ENCODE data around the gene SMARCAL1.

The SMARCAL1 gene

DNA sequence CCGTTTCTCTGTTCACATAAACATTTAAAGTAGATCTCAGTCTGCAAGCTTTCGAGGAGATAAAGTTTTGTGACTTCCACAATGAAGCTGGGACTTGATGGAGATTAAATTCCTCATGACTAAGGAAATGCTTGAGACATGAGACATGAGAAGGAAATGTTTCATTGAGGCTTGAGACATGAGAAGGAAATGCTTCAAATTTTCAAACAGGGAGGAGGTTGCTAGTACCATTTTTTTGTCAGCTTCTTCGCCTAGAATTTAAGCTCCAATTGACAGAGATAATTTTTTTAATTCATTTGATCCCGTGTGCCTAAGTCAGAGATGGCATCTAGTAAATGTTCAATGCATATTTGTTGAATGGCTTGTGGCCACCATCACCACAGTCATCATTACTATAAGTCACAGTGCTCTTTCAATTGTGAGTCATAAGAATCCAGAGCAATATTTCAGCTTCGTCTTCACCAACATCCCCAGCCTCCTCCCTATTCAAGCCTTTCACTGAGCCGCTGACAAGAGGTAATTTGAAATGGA is 39.5 kb upstream of the SMARCAL1 start:
- TF ChIP-seq, protein P1, sequence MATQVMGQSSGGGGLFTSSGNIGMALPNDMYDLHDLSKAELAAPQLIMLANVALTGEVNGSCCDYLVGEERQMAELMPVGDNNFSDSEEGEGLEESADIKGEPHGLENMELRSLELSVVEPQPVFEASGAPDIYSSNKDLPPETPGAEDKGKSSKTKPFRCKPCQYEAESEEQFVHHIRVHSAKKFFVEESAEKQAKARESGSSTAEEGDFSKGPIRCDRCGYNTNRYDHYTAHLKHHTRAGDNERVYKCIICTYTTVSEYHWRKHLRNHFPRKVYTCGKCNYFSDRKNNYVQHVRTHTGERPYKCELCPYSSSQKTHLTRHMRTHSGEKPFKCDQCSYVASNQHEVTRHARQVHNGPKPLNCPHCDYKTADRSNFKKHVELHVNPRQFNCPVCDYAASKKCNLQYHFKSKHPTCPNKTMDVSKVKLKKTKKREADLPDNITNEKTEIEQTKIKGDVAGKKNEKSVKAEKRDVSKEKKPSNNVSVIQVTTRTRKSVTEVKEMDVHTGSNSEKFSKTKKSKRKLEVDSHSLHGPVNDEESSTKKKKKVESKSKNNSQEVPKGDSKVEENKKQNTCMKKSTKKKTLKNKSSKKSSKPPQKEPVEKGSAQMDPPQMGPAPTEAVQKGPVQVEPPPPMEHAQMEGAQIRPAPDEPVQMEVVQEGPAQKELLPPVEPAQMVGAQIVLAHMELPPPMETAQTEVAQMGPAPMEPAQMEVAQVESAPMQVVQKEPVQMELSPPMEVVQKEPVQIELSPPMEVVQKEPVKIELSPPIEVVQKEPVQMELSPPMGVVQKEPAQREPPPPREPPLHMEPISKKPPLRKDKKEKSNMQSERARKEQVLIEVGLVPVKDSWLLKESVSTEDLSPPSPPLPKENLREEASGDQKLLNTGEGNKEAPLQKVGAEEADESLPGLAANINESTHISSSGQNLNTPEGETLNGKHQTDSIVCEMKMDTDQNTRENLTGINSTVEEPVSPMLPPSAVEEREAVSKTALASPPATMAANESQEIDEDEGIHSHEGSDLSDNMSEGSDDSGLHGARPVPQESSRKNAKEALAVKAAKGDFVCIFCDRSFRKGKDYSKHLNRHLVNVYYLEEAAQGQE (IDR thresholded peaks at IDR 0.05; ENCODE audit: low read depth) = no peak
- no peak for TF ChIP-seq EGR1 (IDR thresholded peaks at IDR 0.05)
- no peak for TF ChIP-seq TEAD4 (IDR thresholded peaks at IDR 0.05)
- TF ChIP-seq TCF12 (IDR thresholded peaks at IDR 0.05; ENCODE audit: low read depth) = no peak
- TF ChIP-seq, protein P2, sequence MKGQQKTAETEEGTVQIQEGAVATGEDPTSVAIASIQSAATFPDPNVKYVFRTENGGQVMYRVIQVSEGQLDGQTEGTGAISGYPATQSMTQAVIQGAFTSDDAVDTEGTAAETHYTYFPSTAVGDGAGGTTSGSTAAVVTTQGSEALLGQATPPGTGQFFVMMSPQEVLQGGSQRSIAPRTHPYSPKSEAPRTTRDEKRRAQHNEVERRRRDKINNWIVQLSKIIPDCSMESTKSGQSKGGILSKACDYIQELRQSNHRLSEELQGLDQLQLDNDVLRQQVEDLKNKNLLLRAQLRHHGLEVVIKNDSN (IDR thresholded peaks at IDR 0.05) = no peak
- TF ChIP-seq ZBTB7A (IDR thresholded peaks at IDR 0.05; ENCODE audit: low read depth) = no peak
- no peak for TF ChIP-seq FOXM1 (IDR thresholded peaks at IDR 0.05; ENCODE audit: borderline replicate concordance, low read depth)
- no peak for TF ChIP-seq CREB1 (IDR thresholded peaks at IDR 0.05; ENCODE audit: low read depth)
- TF ChIP-seq, protein P3, sequence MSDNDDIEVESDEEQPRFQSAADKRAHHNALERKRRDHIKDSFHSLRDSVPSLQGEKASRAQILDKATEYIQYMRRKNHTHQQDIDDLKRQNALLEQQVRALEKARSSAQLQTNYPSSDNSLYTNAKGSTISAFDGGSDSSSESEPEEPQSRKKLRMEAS (IDR thresholded peaks at IDR 0.05) = no peak
- TF ChIP-seq EP300 (IDR thresholded peaks at IDR 0.05; ENCODE audit: borderline replicate concordance) = no peak
- TF ChIP-seq CEBPB (IDR thresholded peaks at IDR 0.05) = no peak
- no peak for TF ChIP-seq NFIC (IDR thresholded peaks at IDR 0.05)
- TF ChIP-seq YY1 (IDR thresholded peaks at IDR 0.05; ENCODE audit: low read depth) = no peak
- TF ChIP-seq RAD21 (IDR thresholded peaks at IDR 0.05; ENCODE audit: low read depth) = no peak
- TF ChIP-seq TAF1 (IDR thresholded peaks at IDR 0.05; ENCODE audit: low read depth) = no peak

DNA sequence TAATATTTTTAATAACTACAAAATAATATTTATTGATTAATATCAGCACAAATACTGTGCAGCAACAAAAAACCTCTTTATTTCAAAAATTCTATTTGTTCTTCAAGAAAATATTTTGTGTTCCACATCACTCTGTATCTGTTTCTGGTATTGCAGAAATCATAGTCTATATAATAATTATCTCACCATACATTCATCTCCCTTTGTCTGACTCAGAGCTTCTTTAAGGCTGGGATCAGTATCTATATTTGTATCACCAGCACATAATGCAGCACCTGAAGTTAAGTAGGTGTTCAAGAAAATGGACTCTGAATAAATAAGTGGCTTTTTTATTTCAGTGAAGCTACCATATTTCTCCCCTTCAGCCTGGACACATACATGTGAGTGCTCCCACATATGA is 38.4 kb upstream of the SMARCAL1 start:
- TF ChIP-seq EGR1 (IDR thresholded peaks at IDR 0.05) (no peak), RAD21 (IDR thresholded peaks at IDR 0.05; ENCODE audit: low read depth) (no peak), EP300 (IDR thresholded peaks at IDR 0.05; ENCODE audit: borderline replicate concordance) (no peak), CREB1 (IDR thresholded peaks at IDR 0.05; ENCODE audit: low read depth) (no peak), NFIC (IDR thresholded peaks at IDR 0.05) (no peak), YY1 (IDR thresholded peaks at IDR 0.05; ENCODE audit: low read depth) (no peak), TAF1 (IDR thresholded peaks at IDR 0.05; ENCODE audit: low read depth) (no peak), ZBTB7A (IDR thresholded peaks at IDR 0.05; ENCODE audit: low read depth) (no peak), CEBPB (IDR thresholded peaks at IDR 0.05) (no peak), FOXM1 (IDR thresholded peaks at IDR 0.05; ENCODE audit: borderline replicate concordance, low read depth) (no peak), TCF12 (IDR thresholded peaks at IDR 0.05; ENCODE audit: low read depth) (no peak), TEAD4 (IDR thresholded peaks at IDR 0.05) (no peak)
- TF ChIP-seq, protein P2 (IDR thresholded peaks at IDR 0.05) = no peak
- TF ChIP-seq, protein P3 (IDR thresholded peaks at IDR 0.05) = no peak
- TF ChIP-seq, protein P1 (IDR thresholded peaks at IDR 0.05; ENCODE audit: low read depth) = no peak

DNA sequence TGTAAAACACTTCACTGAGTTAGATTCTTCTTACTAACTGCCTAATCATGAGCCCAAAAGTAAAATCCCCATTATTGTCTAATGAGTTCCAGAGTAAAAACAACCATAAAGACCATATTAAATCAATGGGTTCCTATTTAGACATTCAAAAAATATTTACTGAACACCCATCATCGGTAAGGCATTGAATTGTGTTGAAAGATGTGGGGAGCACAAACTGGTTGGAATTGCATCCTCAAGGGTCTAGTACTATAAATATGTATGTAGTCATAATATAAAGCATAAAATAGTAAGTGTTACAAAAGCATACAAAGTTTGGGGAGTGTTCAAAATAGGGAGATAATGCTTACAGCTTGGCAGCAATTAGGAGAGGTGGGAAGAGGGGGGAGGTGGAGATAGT is 37.0 kb upstream of the SMARCAL1 start:
- TF ChIP-seq NFIC (IDR thresholded peaks at IDR 0.05) (no peak), ZBTB7A (IDR thresholded peaks at IDR 0.05; ENCODE audit: low read depth) (no peak)

DNA sequence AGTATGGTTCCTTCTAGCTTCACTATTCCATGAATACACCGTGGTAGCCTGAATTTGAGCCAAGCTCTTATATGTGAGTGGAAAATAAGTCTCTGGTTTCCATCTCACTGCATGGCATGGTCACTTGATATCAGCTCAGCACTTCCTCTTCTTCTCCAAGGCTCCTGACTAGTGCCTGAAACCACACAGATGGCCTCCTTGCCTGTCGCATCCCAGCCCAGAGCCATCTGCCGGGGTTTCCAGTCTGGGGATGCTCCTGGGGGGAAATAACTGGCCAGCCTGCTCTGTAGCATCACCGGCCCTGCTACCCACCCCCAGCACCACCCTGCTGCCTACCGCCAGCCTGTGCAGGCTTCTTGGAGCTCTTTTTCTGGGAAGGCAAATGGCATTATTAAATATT is 32.3 kb upstream of the SMARCAL1 start:
- TF ChIP-seq ZBTB7A (IDR thresholded peaks at IDR 0.05; ENCODE audit: low read depth) (no peak), YY1 (IDR thresholded peaks at IDR 0.05; ENCODE audit: low read depth) (no peak), RAD21 (IDR thresholded peaks at IDR 0.05; ENCODE audit: low read depth) (no peak), TEAD4 (IDR thresholded peaks at IDR 0.05) (no peak), EGR1 (IDR thresholded peaks at IDR 0.05) (no peak), CREB1 (IDR thresholded peaks at IDR 0.05; ENCODE audit: low read depth) (no peak), EP300 (IDR thresholded peaks at IDR 0.05; ENCODE audit: borderline replicate concordance) (no peak), FOXM1 (IDR thresholded peaks at IDR 0.05; ENCODE audit: borderline replicate concordance, low read depth) (no peak), CEBPB (IDR thresholded peaks at IDR 0.05) (no peak), TAF1 (IDR thresholded peaks at IDR 0.05; ENCODE audit: low read depth) (no peak), TCF12 (IDR thresholded peaks at IDR 0.05; ENCODE audit: low read depth) (no peak), NFIC (IDR thresholded peaks at IDR 0.05) (no peak)
- TF ChIP-seq, protein P2 (IDR thresholded peaks at IDR 0.05) = no peak
- TF ChIP-seq, protein P1 (IDR thresholded peaks at IDR 0.05; ENCODE audit: low read depth) = no peak
- TF ChIP-seq, protein P3 (IDR thresholded peaks at IDR 0.05) = no peak

Data from Ishikawa (cell line).